Neural cell (in vitro differentiated cells): Measurements from ENCODE around the gene TBPL2. TPM values are rescaled to one million over a fixed set of nuclear protein-coding genes. Genes with fewer than 3 reads are reported as not detected.

Experiments used
- polyA plus RNA-seq: library from polyadenylated mRNA; depleted of rRNA; stranded (reverse); fragments of >200 nt; gene quantifications from 2 replicates; pipeline ENCODE4 v1.2.3, GENCODE V29; 2014
- small RNA-seq, 3 experiments: library from RNA; depleted of rRNA; stranded (forward); fragments of <200 nt; gene quantifications; one replicate each; pipeline ENCODE3, GENCODE V24; 2012

Gene TBPL2
- polyA plus RNA-seq, 1 donor from 2014 or later, result not detected

Small RNAs within 50 kb of the gene (small RNA-seq; reads per million reads assigned to genes)
- 0 reads per million in 3 experiments for gene AL356801.1

Other genes with a start within 250 kb of the TBPL2 start
- gene DLGAP5, start 249.0 kb downstream of the TBPL2 start, polyA plus RNA-seq, result 1.9 and 2.0 TPM in 2 replicates
- 29.9 and 34.2 TPM in 2 replicates for gene FBXO34, start 169.2 kb downstream of the TBPL2 start, polyA plus RNA-seq
- gene ATG14, start 28.8 kb downstream of the TBPL2 start, polyA plus RNA-seq, result 27.4 and 28.2 TPM in 2 replicates
- 95.0 and 106 TPM in 2 replicates for gene KTN1, start 139.6 kb upstream of the TBPL2 start, polyA plus RNA-seq